ENCODE data around the gene NFKBIZ. TPM values are rescaled to one million over a fixed set of nuclear protein-coding genes. Genes with fewer than 3 reads are reported as not detected.

The NFKBIZ gene
- total RNA-seq, 1 experiment from 2014 or later, result 15.1 TPM

DNA sequence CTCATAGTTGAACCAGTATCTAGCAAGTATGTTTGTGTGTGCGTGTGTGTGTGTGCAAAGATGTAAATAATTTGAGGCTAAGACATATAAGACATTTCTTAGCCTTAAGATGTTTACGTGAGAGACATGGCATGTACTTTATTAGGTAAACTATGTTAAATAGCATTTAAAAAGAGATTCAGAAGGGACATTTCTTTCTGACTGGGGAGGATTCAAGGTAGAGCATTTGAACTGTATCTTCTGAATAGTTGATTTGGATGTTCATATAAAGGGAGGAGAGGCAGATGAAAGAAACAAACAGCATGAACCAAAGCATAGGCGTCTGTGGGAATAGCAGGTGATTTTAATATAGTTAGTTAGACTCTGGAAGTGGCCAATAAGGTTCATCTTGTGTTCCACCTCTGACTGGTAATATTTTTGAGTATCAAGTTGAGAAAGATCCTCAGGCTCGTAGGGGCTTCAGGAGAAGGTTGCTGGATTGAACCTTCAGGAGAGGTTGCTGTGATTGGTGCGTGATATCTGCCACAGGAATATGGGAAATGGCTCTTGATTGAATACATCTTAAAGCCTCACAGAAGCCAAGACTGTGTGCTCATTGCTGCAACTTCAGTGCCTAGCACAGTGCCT is 12.6 kb downstream of the NFKBIZ start:
- Mint-ChIP-seq H3K4me1 (peaks cover 4% of the 10 kb centered on the region), H3K27ac (no peak overlapping the region), H3K36me3 (peaks cover 38% of the 10 kb centered on the region), H3K9me3 (no peaks in the 10 kb centered on the region), H3K27me3 (ENCODE audit: low read depth) (no peaks in the 10 kb centered on the region), H3K4me3 (no peak overlapping the region)
- ChIA-PET POLR2A (interaction anchor here (0.6 kb wide), 1 partner anchor 37 kb away, joined by 4 read pairs; no protein-coding TSS in a partner anchor), CTCF (no interaction called here)
- ATAC-seq (no peak), DNase-seq (ENCODE audit: low spot score) (no peak)
- TF ChIP-seq, protein P1, sequence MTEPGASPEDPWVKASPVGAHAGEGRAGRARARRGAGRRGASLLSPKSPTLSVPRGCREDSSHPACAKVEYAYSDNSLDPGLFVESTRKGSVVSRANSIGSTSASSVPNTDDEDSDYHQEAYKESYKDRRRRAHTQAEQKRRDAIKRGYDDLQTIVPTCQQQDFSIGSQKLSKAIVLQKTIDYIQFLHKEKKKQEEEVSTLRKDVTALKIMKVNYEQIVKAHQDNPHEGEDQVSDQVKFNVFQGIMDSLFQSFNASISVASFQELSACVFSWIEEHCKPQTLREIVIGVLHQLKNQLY (CRISPR knock-in tag; IDR thresholded peaks at IDR 0.05), result no peak
- TF ChIP-seq HMGA2 (CRISPR knock-in tag; IDR thresholded peaks at IDR 0.05) (no peak), SOX15 (CRISPR knock-in tag; IDR thresholded peaks at IDR 0.05) (no peak), JUN (CRISPR knock-in tag; IDR thresholded peaks at IDR 0.05) (no peak), ATF2 (CRISPR knock-in tag; IDR thresholded peaks at IDR 0.05; ENCODE audit: borderline replicate concordance, low read depth) (no peak), GRHL2 (CRISPR knock-in tag; IDR thresholded peaks at IDR 0.05; ENCODE audit: insufficient replicate concordance, severe bottlenecking) (no peak), ATF1 (CRISPR knock-in tag; IDR thresholded peaks at IDR 0.05) (no peak), ETV6 (CRISPR knock-in tag; IDR thresholded peaks at IDR 0.05) (no peak), ZBTB21 (CRISPR knock-in tag; IDR thresholded peaks at IDR 0.05; ENCODE audit: borderline replicate concordance) (no peak), CTCF (IDR thresholded peaks at IDR 0.05) (no peak), NFATC4 (CRISPR knock-in tag; IDR thresholded peaks at IDR 0.05) (no peak)
- TF ChIP-seq, protein P2, sequence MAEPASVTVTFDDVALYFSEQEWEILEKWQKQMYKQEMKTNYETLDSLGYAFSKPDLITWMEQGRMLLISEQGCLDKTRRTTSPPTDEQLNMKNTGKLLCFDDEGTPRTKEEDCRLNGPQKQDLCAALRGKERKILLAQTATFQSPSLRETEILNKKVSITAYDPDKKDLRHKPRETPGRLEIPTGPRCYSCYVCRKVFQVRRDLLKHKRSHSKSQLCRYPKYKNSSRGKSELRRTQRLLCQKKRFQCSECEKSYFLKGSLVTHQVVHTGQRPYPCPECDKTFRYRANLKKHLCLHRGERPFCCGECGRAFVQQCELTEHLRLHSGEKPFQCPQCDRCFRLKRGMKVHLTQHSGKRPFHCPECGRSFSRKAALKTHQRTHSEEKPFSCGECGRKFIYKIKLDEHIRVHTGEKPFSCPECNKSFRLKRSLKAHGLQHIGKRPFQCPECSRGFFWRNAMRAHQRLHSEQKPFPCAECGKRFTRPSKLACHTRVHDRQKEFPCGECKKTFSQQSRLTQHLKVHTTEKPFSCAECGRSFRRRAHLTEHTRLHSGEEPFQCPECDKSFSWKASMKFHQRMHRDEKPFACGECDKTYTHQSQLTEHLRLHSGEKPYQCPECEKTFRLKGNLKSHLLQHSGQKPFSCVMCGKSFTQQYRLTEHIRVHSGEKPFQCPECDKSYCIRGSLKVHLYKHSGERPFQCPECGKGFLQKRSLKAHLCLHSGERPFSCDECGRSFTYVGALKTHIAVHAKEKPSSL (CRISPR knock-in tag; conservative IDR thresholded peaks at IDR 0.05), result no peak
- TF ChIP-seq, protein P3, sequence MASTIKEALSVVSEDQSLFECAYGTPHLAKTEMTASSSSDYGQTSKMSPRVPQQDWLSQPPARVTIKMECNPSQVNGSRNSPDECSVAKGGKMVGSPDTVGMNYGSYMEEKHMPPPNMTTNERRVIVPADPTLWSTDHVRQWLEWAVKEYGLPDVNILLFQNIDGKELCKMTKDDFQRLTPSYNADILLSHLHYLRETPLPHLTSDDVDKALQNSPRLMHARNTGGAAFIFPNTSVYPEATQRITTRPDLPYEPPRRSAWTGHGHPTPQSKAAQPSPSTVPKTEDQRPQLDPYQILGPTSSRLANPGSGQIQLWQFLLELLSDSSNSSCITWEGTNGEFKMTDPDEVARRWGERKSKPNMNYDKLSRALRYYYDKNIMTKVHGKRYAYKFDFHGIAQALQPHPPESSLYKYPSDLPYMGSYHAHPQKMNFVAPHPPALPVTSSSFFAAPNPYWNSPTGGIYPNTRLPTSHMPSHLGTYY (CRISPR knock-in tag; IDR thresholded peaks at IDR 0.05), result no peak

- ATAC-seq, result no peak
- TF ChIP-seq TEAD1 (CRISPR knock-in tag; IDR thresholded peaks at IDR 0.05), result no peak
- no peak for TF ChIP-seq ZNF416 (CRISPR knock-in tag; IDR thresholded peaks at IDR 0.05)
- no peak for TF ChIP-seq JAZF1 (CRISPR knock-in tag; IDR thresholded peaks at IDR 0.05)
- no peak for TF ChIP-seq USF2 (CRISPR knock-in tag; IDR thresholded peaks at IDR 0.05)
- TF ChIP-seq CREM (CRISPR knock-in tag; IDR thresholded peaks at IDR 0.05), result no peak
- TF ChIP-seq SMAD3 (CRISPR knock-in tag; IDR thresholded peaks at IDR 0.05; ENCODE audit: borderline replicate concordance), result no peak
- no peak for TF ChIP-seq ZBTB43 (CRISPR knock-in tag; IDR thresholded peaks at IDR 0.05)
- no peak for TF ChIP-seq NR2C2 (CRISPR knock-in tag; IDR thresholded peaks at IDR 0.05)
- TF ChIP-seq, protein P2 (CRISPR knock-in tag; conservative IDR thresholded peaks at IDR 0.05), result no peak
- no peak for TF ChIP-seq NR3C1 (CRISPR knock-in tag; conservative IDR thresholded peaks at IDR 0.05; ENCODE audit: low read depth)
Observed at GRCh38 chr3:101862416-101863165, 13.3 kb downstream of the NFKBIZ start.

More at GRCh38 chr3:101862416-101863165, 13.3 kb downstream of the NFKBIZ start:
- POLR2A ChIA-PET, result no interaction called here
- Mint-ChIP-seq H3K4me3 (no peak overlapping the region), H3K9me3 (no peaks in the 10 kb centered on the region), H3K27ac (no peak overlapping the region), H3K4me1 (peaks cover 4% of the 10 kb centered on the region), H3K27me3 (ENCODE audit: low read depth) (no peaks in the 10 kb centered on the region), H3K36me3 (peaks cover 32% of the 10 kb centered on the region)
- CTCF ChIA-PET, result no interaction called here
- no peak for DNase-seq (ENCODE audit: low spot score)

Data from WTC11 (cell line).